Esophagus (tissue), 2 donors: Measurements from ENCODE around the gene POPDC3. TPM values are rescaled to one million over a fixed set of nuclear protein-coding genes. Genes with fewer than 3 reads are reported as not detected.

ENCODE experiments used
- H3K27ac ChIP-seq, 2 donors: one replicate each; pipeline ENCODE4 v1.5.1; 2013; ENCODE audit warnings: low read depth in 2 of 2, mild to moderate bottlenecking in 2 of 2, inconsistent platforms in 1 of 2, low read length in 1 of 2, moderate library complexity in 1 of 2
- H3K27me3 ChIP-seq, 2 donors: one replicate each; pipeline ENCODE4 v1.6.1; 2013; ENCODE audit warnings: low read length in 2 of 2, control low read depth in 1 of 2, mild to moderate bottlenecking in 1 of 2; ENCODE audit not compliant: insufficient read depth in 2 of 2, control insufficient read depth in 1 of 2
- H3K36me3 ChIP-seq, 2 donors: one replicate each; pipeline ENCODE4 v1.6.1; 2013; ENCODE audit warnings: low read length in 1 of 2; ENCODE audit not compliant: control insufficient read depth in 2 of 2, insufficient read depth in 2 of 2
- H3K4me1 ChIP-seq, 2 donors: one replicate each; pipeline ENCODE4 v1.6.1; 2013; ENCODE audit warnings: low read length in 1 of 2; ENCODE audit not compliant: control insufficient read depth in 2 of 2, insufficient read depth in 2 of 2
- H3K4me3 ChIP-seq, 2 donors: one replicate each; pipeline ENCODE4 v1.5.1; 2013; ENCODE audit warnings: low read length in 2 of 2, mild to moderate bottlenecking in 2 of 2, low read depth in 1 of 2, moderate library complexity in 1 of 2
- H3K9me3 ChIP-seq, 2 donors: one replicate each; pipeline ENCODE4 v1.6.1; 2013; ENCODE audit warnings: mild to moderate bottlenecking in 2 of 2, low read depth in 1 of 2, low read length in 1 of 2, moderate library complexity in 1 of 2; ENCODE audit not compliant: control insufficient read depth in 2 of 2, insufficient read depth in 1 of 2
- WGBS, 2 donors: extraction: QIAGEN DNeasy Blood & Tissue Kit; methylation state at CpG; one replicate each; pipeline ENCODE4 v1.1.7; 2013; 5-methylcytosine and 5-hydroxymethylcytosine counted together
- polyA plus RNA-seq, 2 donors: library from polyadenylated mRNA; stranded (reverse); fragments of 200-250 nt; gene quantifications; one replicate each; pipeline ENCODE4 v1.2.3, GENCODE V29; 2013
- donor health status: healthy with polysubstance abuse.
- donor health status: Bipolar disorder and iron deficiency.

POPDC3 gene
- polyA plus RNA-seq, 2 donors: 0.24 TPM; not detected in 1

GRCh38 chr6:105111871-105112270 lies 67.9 kb downstream of the POPDC3 start:
- Histone ChIP-seq H3K4me3 (no peak overlapping the region), H3K36me3 (no peaks in the 10 kb centered on the region), H3K27ac (no peak overlapping the region), H3K4me1 (peaks cover 0 to 2% of the 10 kb centered on the region in 2 donors), H3K27me3 (no peaks in the 10 kb centered on the region), H3K9me3 (no peaks in the 10 kb centered on the region)
- WGBS, 2 donors: 90 to 94% methylated on average over 2 of the region's 2 CpGs

- H3K4me1 ChIP-seq: peaks cover 0 to 2% of the 10 kb centered on the region in 2 donors
These were observed 68.7 kb downstream of the POPDC3 start for GRCh38 chr6:105111105-105111504.

GRCh38 chr6:105109955-105110895 lies 69.6 kb downstream of the POPDC3 start:
- Histone ChIP-seq H3K36me3 (no peaks in the 10 kb centered on the region), H3K27me3 (no peaks in the 10 kb centered on the region), H3K4me1 (peaks cover 0 to 2% of the 10 kb centered on the region in 2 donors), H3K4me3 (no peak overlapping the region), H3K9me3 (no peaks in the 10 kb centered on the region), H3K27ac (no peak overlapping the region)
- WGBS, 2 donors: 61 to 64% methylated on average over 8 of the region's 8 CpGs

More at GRCh38 chr6:105111105-105111504, 68.7 kb downstream of the POPDC3 start:
- Histone ChIP-seq H3K36me3 (no peaks in the 10 kb centered on the region), H3K4me3 (no peak overlapping the region), H3K27me3 (no peaks in the 10 kb centered on the region), H3K27ac (no peak overlapping the region), H3K9me3 (no peaks in the 10 kb centered on the region)
- WGBS, 2 donors: 83 to 86% methylated on average over 3 of the region's 3 CpGs

DNA sequence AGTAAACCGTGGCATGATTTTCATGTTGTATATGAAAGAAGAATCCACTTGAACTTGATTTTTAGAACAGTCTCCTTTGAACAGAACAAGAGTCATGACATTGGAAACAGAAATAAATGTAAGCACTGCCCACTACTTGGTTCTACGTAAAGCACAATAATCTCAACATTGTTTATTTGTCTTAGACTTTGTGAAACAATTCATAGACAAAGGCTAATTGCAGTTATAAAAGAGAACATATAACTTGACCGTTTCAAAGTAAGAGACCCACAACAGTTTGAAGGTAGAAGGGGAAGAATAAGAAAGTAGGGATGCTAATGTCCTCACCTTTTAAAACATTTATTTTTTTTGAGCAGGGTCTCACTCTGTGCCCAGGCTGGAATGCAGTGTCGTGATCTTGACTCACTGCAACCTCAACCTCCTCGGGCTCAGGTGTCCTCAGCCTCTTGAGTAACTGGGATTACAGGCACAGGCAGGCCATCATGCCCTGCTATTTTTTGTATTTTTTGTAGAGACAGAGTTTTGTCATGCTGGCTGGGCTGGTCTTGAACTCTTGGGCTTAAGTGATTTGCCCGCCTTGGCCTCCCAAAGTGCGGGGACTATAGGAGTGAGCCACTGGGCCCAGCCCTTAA lies 71.1 kb downstream of the POPDC3 start:
- peaks cover 0 to 2% of the 10 kb centered on the region in 2 donors for H3K4me1 ChIP-seq
- no peak overlapping the region for H3K4me3 ChIP-seq
- no peaks in the 10 kb centered on the region for H3K27me3 ChIP-seq
- 76 to 79% methylated on average over 7 of the region's 7 CpGs for WGBS, 2 donors
- H3K36me3 ChIP-seq: no peaks in the 10 kb centered on the region
- H3K27ac ChIP-seq: no peak overlapping the region
- H3K9me3 ChIP-seq: no peaks in the 10 kb centered on the region

Other genes starting within 250 kb of the POPDC3 start
- not detected for gene LIN28B, start 222.9 kb downstream of the POPDC3 start, polyA plus RNA-seq
- 10 to 100 TPM; 11.2 to 17.4 TPM for gene PREP, start 223.1 kb upstream of the POPDC3 start, polyA plus RNA-seq